Tibial nerve (tissue), 4 donors: ENCODE measurements around the gene RUNX1.

Experiments
- CTCF ChIP-seq, 5 experiments: fragments of 200-600 bp in 3 of 5; fragments of 450-650 bp in 2 of 5; sonication (generic) in 3 of 5; IDR thresholded peaks; one replicate each; pipeline ENCODE4 v1.5.1; 2016 to 2019; ENCODE audit warnings: antibody characterized with exemption in 5 of 5, mild to moderate bottlenecking in 3 of 5, moderate library complexity in 2 of 5
- EP300 ChIP-seq, 2 donors: sonication (generic); formaldehyde crosslinking; IDR thresholded peaks; one replicate each; pipeline ENCODE4 v1.6.1; 2017; ENCODE audit warnings: antibody characterized with exemption in 2 of 2, mild to moderate bottlenecking in 1 of 2
- POLR2A ChIP-seq, 2 donors: fragments of 450-650 bp; IDR thresholded peaks; one replicate each; pipeline ENCODE4 v1.6.1; 2017; ENCODE audit warnings: antibody characterized with exemption in 2 of 2, mild to moderate bottlenecking in 2 of 2, moderate library complexity in 2 of 2

GRCh38 chr21:35014302-35015041, 34.6 kb downstream of the RUNX1 start:
- TF ChIP-seq CTCF (IDR thresholded peaks at IDR 0.05) (no peak), POLR2A (IDR thresholded peaks at IDR 0.05) (no peak), EP300 (IDR thresholded peaks at IDR 0.05) (no peak)
